Measurements from ENCODE around the gene NOTCH2. TPM values are rescaled to one million over a fixed set of nuclear protein-coding genes. Genes with fewer than 3 reads are reported as not detected.

The NOTCH2 gene
- total RNA-seq, 1 experiment from 2014 or later: 53.7 TPM

DNA sequence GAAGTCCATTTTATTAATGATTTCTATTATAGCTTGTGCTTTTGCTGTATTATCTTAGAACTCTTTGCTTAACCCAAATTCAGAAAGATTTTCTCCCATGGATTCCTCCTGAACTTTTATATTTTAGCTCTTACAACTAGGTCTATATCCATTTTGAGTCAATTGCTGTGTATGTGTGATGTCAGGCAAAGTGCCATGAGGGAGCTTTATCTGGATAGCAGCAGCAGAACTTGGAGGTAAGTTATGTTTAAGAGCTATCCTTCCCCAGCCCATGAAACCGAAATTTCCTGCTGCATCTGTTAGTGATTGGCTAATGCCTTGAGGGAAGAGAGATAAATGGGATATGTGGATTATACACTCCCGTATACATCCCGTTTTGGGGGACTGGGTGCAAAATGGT is 203.0 kb downstream of the NOTCH2 start:
- Histone ChIP-seq H3K4me2 (ENCODE audit: insufficient read depth, insufficient read length, low read length) (no peak overlapping the region), H3K23ac (ENCODE audit: insufficient read length, low read depth, low read length) (no peak overlapping the region), H3K14ac (ENCODE audit: insufficient read depth, low read length) (no peak overlapping the region), H3K79me1 (ENCODE audit: insufficient read depth, low read depth, low read length, poor library complexity, severe bottlenecking) (no peaks in the 10 kb centered on the region), H3K9me3 (ENCODE audit: control insufficient read depth, low read depth, low read length) (no peaks in the 10 kb centered on the region), H4K8ac (replicated peaks; ENCODE audit: insufficient read length, low read depth, low read length) (no peak overlapping the region), H3K9ac (ENCODE audit: extremely low read depth, insufficient read length, low read length) (no peak overlapping the region), H3T11ph (ENCODE audit: low read length) (no peak overlapping the region), H2BK5ac (ENCODE audit: insufficient read length, low read length) (no peak overlapping the region), H2BK15ac (ENCODE audit: low read depth, low read length) (no peak overlapping the region), H2BK12ac (ENCODE audit: insufficient read length, low read depth, low read length) (no peak overlapping the region), H4K5ac (ENCODE audit: insufficient read length, low read depth, low read length) (no peak overlapping the region), H3K27me3 (ENCODE audit: insufficient read depth, low read length) (no peaks in the 10 kb centered on the region), H3K79me2 (ENCODE audit: insufficient read depth, low read length) (no peaks in the 10 kb centered on the region), H3K27ac (ENCODE audit: insufficient read length, low read depth, low read length) (no peak overlapping the region), H3K23me2 (ENCODE audit: insufficient read length, low read depth, low read length, poor library complexity, severe bottlenecking) (no peaks in the 10 kb centered on the region), H2AFZ (ENCODE audit: low read length) (no peak overlapping the region), H4K91ac (ENCODE audit: insufficient read length, low read depth, low read length) (no peak overlapping the region), H4K20me1 (ENCODE audit: control insufficient read depth, insufficient read depth, insufficient read length) (no peaks in the 10 kb centered on the region), H3K4me1 (ENCODE audit: insufficient read depth, low read length) (no peaks in the 10 kb centered on the region), H3K4ac (ENCODE audit: low read depth, low read length) (no peak overlapping the region), H2BK120ac (ENCODE audit: low read depth, low read length, poor library complexity, severe bottlenecking) (no peak overlapping the region), H3K56ac (ENCODE audit: insufficient read length, low read depth, low read length) (no peak overlapping the region), H2BK20ac (ENCODE audit: low read depth, low read length, poor library complexity, severe bottlenecking) (no peak overlapping the region), H3K18ac (ENCODE audit: insufficient read length, low read depth, low read length) (no peak overlapping the region), H2AK5ac (ENCODE audit: insufficient read length, low read length) (no peak overlapping the region)
- Mint-ChIP-seq H3K4me3 (no peak overlapping the region), H3K36me3 (ENCODE audit: insufficient read depth in 1 of 3, low read depth in 3 of 3) (no peaks in the 10 kb centered on the region), H3K27me3 (ENCODE audit: low read depth) (peaks cover 4% of the 10 kb centered on the region), H3K4me1 (peaks cover 4% of the 10 kb centered on the region in 2 experiments; a peak in 3 of 4 replicates), H3K27ac (no peak overlapping the region), H3K9me3 (no peaks in the 10 kb centered on the region)
- TF ChIP-seq, protein P1, sequence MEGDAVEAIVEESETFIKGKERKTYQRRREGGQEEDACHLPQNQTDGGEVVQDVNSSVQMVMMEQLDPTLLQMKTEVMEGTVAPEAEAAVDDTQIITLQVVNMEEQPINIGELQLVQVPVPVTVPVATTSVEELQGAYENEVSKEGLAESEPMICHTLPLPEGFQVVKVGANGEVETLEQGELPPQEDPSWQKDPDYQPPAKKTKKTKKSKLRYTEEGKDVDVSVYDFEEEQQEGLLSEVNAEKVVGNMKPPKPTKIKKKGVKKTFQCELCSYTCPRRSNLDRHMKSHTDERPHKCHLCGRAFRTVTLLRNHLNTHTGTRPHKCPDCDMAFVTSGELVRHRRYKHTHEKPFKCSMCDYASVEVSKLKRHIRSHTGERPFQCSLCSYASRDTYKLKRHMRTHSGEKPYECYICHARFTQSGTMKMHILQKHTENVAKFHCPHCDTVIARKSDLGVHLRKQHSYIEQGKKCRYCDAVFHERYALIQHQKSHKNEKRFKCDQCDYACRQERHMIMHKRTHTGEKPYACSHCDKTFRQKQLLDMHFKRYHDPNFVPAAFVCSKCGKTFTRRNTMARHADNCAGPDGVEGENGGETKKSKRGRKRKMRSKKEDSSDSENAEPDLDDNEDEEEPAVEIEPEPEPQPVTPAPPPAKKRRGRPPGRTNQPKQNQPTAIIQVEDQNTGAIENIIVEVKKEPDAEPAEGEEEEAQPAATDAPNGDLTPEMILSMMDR (conservative IDR thresholded peaks at IDR 0.05): no peak
- WGBS (ENCODE audit: extremely low coverage, insufficient read length, low lambda C conversion rate): no CpG with 5 or more reads among the region's 3 CpGs
- no peak for DNase-seq
